ENCODE data around the gene NRIP3.
"Not testable (repeated sequence)": the region's sequence is repeated elsewhere in the genome, so short reads cannot be mapped to it uniquely, and the experiment has no call there.

Gene NRIP3

DNA sequence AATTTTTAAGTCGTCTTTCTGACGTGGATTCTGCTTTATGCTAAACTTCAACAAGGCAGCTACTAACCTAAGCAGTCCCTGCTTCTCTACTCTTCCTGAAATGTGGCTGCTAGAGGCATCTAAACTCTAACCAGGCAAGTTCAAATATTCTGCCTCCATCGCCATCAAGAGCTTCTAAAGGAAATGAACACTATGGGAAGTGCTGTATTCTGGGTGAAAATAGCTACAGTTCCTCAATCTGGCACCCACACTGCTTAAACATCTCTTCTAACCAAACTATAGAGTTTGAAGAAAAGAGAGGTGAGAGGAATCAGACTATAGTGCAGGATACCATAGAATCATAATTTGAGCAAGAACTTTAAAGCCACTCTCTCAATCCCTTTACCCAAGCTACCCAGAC is 6.3 kb downstream of the NRIP3 start:
- no peak for DNase-seq (ENCODE audit: low read depth)
- TF ChIP-seq CTCF (conservative IDR thresholded peaks at IDR 0.05; ENCODE audit: low read depth, low read length): no peak
- no peak overlapping the region for H3K4me3 ChIP-seq (ENCODE audit: low read depth, low read length)

GRCh38 chr11:8989453-8989852 is 14.3 kb downstream of the NRIP3 start:
- no peak overlapping the region for H3K4me3 ChIP-seq (ENCODE audit: low read depth, low read length)
- TF ChIP-seq CTCF (conservative IDR thresholded peaks at IDR 0.05; ENCODE audit: low read depth, low read length): no peak
- peak; percentile 35 for DNase-seq (ENCODE audit: low read depth)

- peak; percentile 52 for DNase-seq (ENCODE audit: low read depth)
- no peak for TF ChIP-seq CTCF (conservative IDR thresholded peaks at IDR 0.05; ENCODE audit: low read depth, low read length)
- H3K4me3 ChIP-seq (ENCODE audit: low read depth, low read length): no peak overlapping the region
Observed at GRCh38 chr11:8988329-8989234, 15.2 kb downstream of the NRIP3 start.

DNA sequence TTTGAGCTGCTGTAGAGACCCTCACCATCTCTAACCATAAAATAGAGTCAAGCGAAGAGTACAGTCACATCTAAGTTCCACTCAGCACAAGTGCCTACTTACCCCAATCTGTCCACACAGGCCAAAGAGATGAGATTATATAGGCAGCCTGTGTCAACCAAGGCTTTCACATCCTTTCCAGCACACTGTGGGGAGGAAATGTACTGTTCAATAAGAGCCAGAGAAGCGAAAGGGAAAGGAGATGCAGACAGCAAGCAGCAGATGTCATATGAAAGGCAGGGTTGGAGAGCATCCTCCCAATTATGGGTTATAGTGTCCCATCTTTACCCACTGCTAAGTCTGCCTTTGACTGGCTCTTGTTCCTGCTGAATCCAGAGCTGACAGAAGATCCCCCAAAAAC is 16.4 kb downstream of the NRIP3 start:
- no peak overlapping the region for H3K4me3 ChIP-seq (ENCODE audit: low read depth, low read length)
- no peak for TF ChIP-seq CTCF (conservative IDR thresholded peaks at IDR 0.05; ENCODE audit: low read depth, low read length)
- DNase-seq (ENCODE audit: low read depth): no peak

- DNase-seq (ENCODE audit: low read depth): not testable (repeated sequence)
Observed at GRCh38 chr11:8986772-8987171, 17.0 kb downstream of the NRIP3 start.

GRCh38 chr11:8985462-8985861 is 18.3 kb downstream of the NRIP3 start:
- no peak for TF ChIP-seq CTCF (conservative IDR thresholded peaks at IDR 0.05; ENCODE audit: low read depth, low read length)
- DNase-seq (ENCODE audit: low read depth): no peak
- no peak overlapping the region for H3K4me3 ChIP-seq (ENCODE audit: low read depth, low read length)

More at GRCh38 chr11:8986772-8987171, 17.0 kb downstream of the NRIP3 start:
- not testable (repeated sequence) for H3K4me3 ChIP-seq (ENCODE audit: low read depth, low read length)

GRCh38 chr11:8983552-8983951 is 20.2 kb downstream of the NRIP3 start:
- DNase-seq (ENCODE audit: low read depth): no peak
- TF ChIP-seq CTCF (conservative IDR thresholded peaks at IDR 0.05; ENCODE audit: low read depth, low read length): no peak
- no peak overlapping the region for H3K4me3 ChIP-seq (ENCODE audit: low read depth, low read length)
